ENCODE results near the gene PLCH1.

DNA sequence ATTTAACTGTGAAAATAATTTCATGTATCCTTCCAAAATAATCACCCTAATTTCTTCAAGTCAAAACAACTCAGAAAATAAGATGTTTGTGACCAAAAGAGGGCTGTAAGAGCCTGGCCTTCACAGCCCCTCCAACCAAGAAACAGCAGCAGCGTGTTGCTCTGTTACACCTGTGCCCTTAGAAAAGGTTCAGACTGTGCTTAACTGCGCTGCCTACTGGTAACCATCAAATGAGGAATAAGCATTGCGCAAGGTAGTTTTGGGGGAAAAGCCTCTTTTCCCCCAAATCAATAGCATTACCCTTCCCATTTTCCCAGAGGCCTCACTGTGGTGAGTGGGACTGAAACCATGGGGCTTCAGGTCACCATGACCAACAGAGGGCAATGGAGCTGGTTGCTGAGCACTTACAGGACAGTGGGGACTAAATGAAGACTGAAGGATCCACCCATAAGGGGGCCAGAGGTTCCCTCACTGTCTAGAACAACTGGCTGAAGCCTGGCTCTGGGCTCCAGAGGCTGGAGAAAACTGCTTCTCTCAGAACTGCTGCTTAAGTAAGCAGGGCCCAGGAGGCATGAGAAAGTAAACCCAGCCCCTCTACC lies 110.7 kb downstream of the PLCH1 start:
- TF ChIP-seq CREB1 (CRISPR knock-in tag; IDR thresholded peaks at IDR 0.05; ENCODE audit: low read depth) (no peak), POLR2AphosphoS5 (IDR thresholded peaks at IDR 0.05; ENCODE audit: low read depth) (no peak), EZH2 (IDR thresholded peaks at IDR 0.05; ENCODE audit: low read depth, unreplicated experiment) (no peak), NANOG (IDR thresholded peaks at IDR 0.05; ENCODE audit: borderline replicate concordance) (no peak)
- TF ChIP-seq, protein P1, sequence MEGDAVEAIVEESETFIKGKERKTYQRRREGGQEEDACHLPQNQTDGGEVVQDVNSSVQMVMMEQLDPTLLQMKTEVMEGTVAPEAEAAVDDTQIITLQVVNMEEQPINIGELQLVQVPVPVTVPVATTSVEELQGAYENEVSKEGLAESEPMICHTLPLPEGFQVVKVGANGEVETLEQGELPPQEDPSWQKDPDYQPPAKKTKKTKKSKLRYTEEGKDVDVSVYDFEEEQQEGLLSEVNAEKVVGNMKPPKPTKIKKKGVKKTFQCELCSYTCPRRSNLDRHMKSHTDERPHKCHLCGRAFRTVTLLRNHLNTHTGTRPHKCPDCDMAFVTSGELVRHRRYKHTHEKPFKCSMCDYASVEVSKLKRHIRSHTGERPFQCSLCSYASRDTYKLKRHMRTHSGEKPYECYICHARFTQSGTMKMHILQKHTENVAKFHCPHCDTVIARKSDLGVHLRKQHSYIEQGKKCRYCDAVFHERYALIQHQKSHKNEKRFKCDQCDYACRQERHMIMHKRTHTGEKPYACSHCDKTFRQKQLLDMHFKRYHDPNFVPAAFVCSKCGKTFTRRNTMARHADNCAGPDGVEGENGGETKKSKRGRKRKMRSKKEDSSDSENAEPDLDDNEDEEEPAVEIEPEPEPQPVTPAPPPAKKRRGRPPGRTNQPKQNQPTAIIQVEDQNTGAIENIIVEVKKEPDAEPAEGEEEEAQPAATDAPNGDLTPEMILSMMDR (conservative IDR thresholded peaks at IDR 0.05; ENCODE audit: low read depth in 2 of 2), result no peak
- TF ChIP-seq, protein P2, sequence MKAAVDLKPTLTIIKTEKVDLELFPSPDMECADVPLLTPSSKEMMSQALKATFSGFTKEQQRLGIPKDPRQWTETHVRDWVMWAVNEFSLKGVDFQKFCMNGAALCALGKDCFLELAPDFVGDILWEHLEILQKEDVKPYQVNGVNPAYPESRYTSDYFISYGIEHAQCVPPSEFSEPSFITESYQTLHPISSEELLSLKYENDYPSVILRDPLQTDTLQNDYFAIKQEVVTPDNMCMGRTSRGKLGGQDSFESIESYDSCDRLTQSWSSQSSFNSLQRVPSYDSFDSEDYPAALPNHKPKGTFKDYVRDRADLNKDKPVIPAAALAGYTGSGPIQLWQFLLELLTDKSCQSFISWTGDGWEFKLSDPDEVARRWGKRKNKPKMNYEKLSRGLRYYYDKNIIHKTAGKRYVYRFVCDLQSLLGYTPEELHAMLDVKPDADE (IDR thresholded peaks at IDR 0.05), result no peak
- TF ChIP-seq, protein P3, sequence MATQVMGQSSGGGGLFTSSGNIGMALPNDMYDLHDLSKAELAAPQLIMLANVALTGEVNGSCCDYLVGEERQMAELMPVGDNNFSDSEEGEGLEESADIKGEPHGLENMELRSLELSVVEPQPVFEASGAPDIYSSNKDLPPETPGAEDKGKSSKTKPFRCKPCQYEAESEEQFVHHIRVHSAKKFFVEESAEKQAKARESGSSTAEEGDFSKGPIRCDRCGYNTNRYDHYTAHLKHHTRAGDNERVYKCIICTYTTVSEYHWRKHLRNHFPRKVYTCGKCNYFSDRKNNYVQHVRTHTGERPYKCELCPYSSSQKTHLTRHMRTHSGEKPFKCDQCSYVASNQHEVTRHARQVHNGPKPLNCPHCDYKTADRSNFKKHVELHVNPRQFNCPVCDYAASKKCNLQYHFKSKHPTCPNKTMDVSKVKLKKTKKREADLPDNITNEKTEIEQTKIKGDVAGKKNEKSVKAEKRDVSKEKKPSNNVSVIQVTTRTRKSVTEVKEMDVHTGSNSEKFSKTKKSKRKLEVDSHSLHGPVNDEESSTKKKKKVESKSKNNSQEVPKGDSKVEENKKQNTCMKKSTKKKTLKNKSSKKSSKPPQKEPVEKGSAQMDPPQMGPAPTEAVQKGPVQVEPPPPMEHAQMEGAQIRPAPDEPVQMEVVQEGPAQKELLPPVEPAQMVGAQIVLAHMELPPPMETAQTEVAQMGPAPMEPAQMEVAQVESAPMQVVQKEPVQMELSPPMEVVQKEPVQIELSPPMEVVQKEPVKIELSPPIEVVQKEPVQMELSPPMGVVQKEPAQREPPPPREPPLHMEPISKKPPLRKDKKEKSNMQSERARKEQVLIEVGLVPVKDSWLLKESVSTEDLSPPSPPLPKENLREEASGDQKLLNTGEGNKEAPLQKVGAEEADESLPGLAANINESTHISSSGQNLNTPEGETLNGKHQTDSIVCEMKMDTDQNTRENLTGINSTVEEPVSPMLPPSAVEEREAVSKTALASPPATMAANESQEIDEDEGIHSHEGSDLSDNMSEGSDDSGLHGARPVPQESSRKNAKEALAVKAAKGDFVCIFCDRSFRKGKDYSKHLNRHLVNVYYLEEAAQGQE (IDR thresholded peaks at IDR 0.05; ENCODE audit: unreplicated experiment), result no peak
